K562 (cell line): ENCODE results near the gene IRS1. TPM values are rescaled to one million over a fixed set of nuclear protein-coding genes. Genes with fewer than 3 reads are reported as not detected.

Experiments
- USF1 ChIP-seq: sonication (generic); formaldehyde crosslinking; IDR thresholded peaks from 2 replicates; pipeline ENCODE4 v1.9.0; 2022; ENCODE audit warnings: mild to moderate bottlenecking, missing genetic modification reagents
- ZBTB7A ChIP-seq: IDR thresholded peaks from 2 replicates; pipeline ENCODE4 v1.6.1; 2011; ENCODE audit warnings: low read depth, mild to moderate bottlenecking, low read length, moderate library complexity, borderline replicate concordance; ENCODE audit not compliant: control insufficient read depth
- polyA plus RNA-seq, 8 experiments: library from polyadenylated mRNA; depleted of rRNA in 4 of 8; stranded (reverse) in 5 of 8; unstranded in 3 of 8; fragments of >200 nt; fragmentation: Nextera tagmentation in 2 of 8; fragmentation: Illumina TruSeq in 1 of 8; extraction: Ambion mirVana in 2 of 8; extraction: Trizol in 1 of 8; gene quantifications; 2 replicates each; pipeline versions ENCODE4 v1.2.1 to v1.2.3, GENCODE V29; 2011 to 2014; ENCODE audit warnings: inconsistent platforms in 1 of 8, missing spikeins in 1 of 8
- total RNA-seq, 7 experiments: library from RNA; depleted of rRNA in 6 of 7; stranded (reverse); fragments of >200 nt in 6 of 7; fragmentation: Illumina TruSeq in 2 of 7; extraction: Trizol in 2 of 7; gene quantifications; 2 replicates each; pipeline versions ENCODE4 v1.2.1 to v1.2.3, GENCODE V29; 2011 to 2021; ENCODE audit warnings: low replicate concordance in 1 of 7

The IRS1 gene
- total and polyA plus RNA-seq, 9 of the 15 experiments (the other 6 are each of a cell fraction or from before 2014, with no cell fraction given), result under 0.01 to 0.31 (median 0.08) TPM; not detected in 1

GRCh38 chr2:226683196-226683595, 116.4 kb downstream of the IRS1 start (continued):
- TF ChIP-seq USF1 (CRISPR knock-in tag), result no peak
- no peak for TF ChIP-seq ZBTB7A

Other genes with a start within 250 kb of the IRS1 start
- gene RHBDD1, start 36.2 kb upstream of the IRS1 start, total RNA-seq (2014; rRNA removed), result 4.8 and 8.6 TPM in 2 replicates
- gene RHBDD1, start 36.2 kb upstream of the IRS1 start, total RNA-seq (2014; rRNA removed; fragmentation: Illumina TruSeq; extraction: Trizol), result 26.9 and 28.0 TPM in 2 replicates
- gene RHBDD1, start 36.2 kb upstream of the IRS1 start, total RNA-seq (2015; rRNA removed; fragmentation: Illumina TruSeq; extraction: Trizol), result 14.4 and 15.6 TPM in 2 replicates
- gene RHBDD1, start 36.2 kb upstream of the IRS1 start, total RNA-seq (2021), result 30.8 and 33.8 TPM in 2 replicates
- gene RHBDD1, start 36.2 kb upstream of the IRS1 start, polyA plus RNA-seq (2011; rRNA removed), result 28.6 and 34.8 TPM in 2 replicates
- gene RHBDD1, start 36.2 kb upstream of the IRS1 start, polyA plus RNA-seq (2014; fragmentation: Illumina TruSeq; extraction: Trizol), result 24.0 and 24.9 TPM in 2 replicates
- 10 to 100 TPM in 1 of 2 experiments, 1 to 10 TPM in 1; 9.1 to 14.2 TPM for gene RHBDD1, start 36.2 kb upstream of the IRS1 start, polyA plus RNA-seq (2014; fragmentation: Nextera tagmentation; extraction: Ambion mirVana)
- gene RHBDD1, start 36.2 kb upstream of the IRS1 start, polyA plus RNA-seq (2014; rRNA removed), result 10.6 and 13.6 TPM in 2 replicates